K562 (cell line): ENCODE results near the gene OLR1. TPM values are rescaled to one million over a fixed set of nuclear protein-coding genes. Genes with fewer than 3 reads are reported as not detected.

Source experiments
- ATF1 ChIP-seq, 2 experiments: fragments of 450-650 bp in 1 of 2; IDR thresholded peaks; 2 replicates each; pipeline ENCODE4 v1.6.1; 2016; ENCODE audit warnings: missing compliant biosample characterization in 1 of 2, missing genetic modification characterization in 1 of 2
- CREB3L1 ChIP-seq: fragments of 450-650 bp; IDR thresholded peaks from 2 replicates; pipeline ENCODE4 v1.6.1; 2014; ENCODE audit warnings: low read depth, mild to moderate bottlenecking, moderate library complexity, borderline replicate concordance
- ELK1 ChIP-seq: sonication (generic); formaldehyde crosslinking; IDR thresholded peaks from 2 replicates; pipeline ENCODE4 v1.8.1; 2022; ENCODE audit warnings: missing genetic modification reagents
- GTF2A2 ChIP-seq: IDR thresholded peaks from 2 replicates; pipeline ENCODE4 v1.6.1; 2016; ENCODE audit warnings: mild to moderate bottlenecking, missing genetic modification characterization, missing compliant biosample characterization
- HCFC1 ChIP-seq: IDR thresholded peaks from 2 replicates; pipeline ENCODE4 v1.6.1; 2012; ENCODE audit warnings: low read depth, low read length, improper control_type of control experiment
- HMGXB4 ChIP-seq: sonication (generic); formaldehyde crosslinking; IDR thresholded peaks from 2 replicates; pipeline ENCODE4 v1.8.1; 2023; ENCODE audit warnings: mild to moderate bottlenecking, missing genetic modification reagents
- MEF2D ChIP-seq: conservative IDR thresholded peaks from 2 replicates; pipeline ENCODE4 v1.6.1; 2016; ENCODE audit warnings: low read depth, missing genetic modification characterization, missing compliant biosample characterization
- NRF1 ChIP-seq, 2 experiments: fragments of 450-650 bp; IDR thresholded peaks in 1 of 2; conservative IDR thresholded peaks in 1 of 2; 2 replicates each; pipeline ENCODE4 v1.6.1; 2014; ENCODE audit warnings: mild to moderate bottlenecking in 2 of 2
- SAP30 ChIP-seq: fragments of 200-600 bp; sonication (generic); IDR thresholded peaks from 2 replicates; pipeline ENCODE4 v1.6.1; 2012; ENCODE audit warnings: borderline replicate concordance, low read depth, mild to moderate bottlenecking, moderate library complexity, low read length, control low read depth, inconsistent platforms; ENCODE audit not compliant: insufficient read depth, poor library complexity, severe bottlenecking
- SMARCA5 ChIP-seq: fragments of 450-650 bp; IDR thresholded peaks from 2 replicates; pipeline ENCODE4 v1.6.1; 2016
- TAF1 ChIP-seq: IDR thresholded peaks from 2 replicates; pipeline ENCODE4 v1.6.1; 2011; ENCODE audit warnings: mild to moderate bottlenecking, low read length, moderate library complexity; ENCODE audit not compliant: insufficient read depth, control insufficient read depth, severe bottlenecking; ENCODE audit errors: extremely low read depth
- YY1 ChIP-seq, 3 experiments: IDR thresholded peaks; 2 replicates each; pipeline ENCODE4 v1.6.1; 2011; ENCODE audit warnings: low read length in 2 of 3, mild to moderate bottlenecking in 2 of 3, moderate library complexity in 2 of 3, borderline replicate concordance in 1 of 3, control low read depth in 1 of 3, low read depth in 1 of 3; ENCODE audit not compliant: insufficient read depth in 3 of 3, insufficient replicate concordance in 2 of 3, control insufficient read depth in 1 of 3, insufficient read length in 1 of 3; ENCODE audit errors: extremely low read depth in 1 of 3
- ZFX ChIP-seq: sonication (generic); formaldehyde crosslinking; IDR thresholded peaks from 2 replicates; pipeline ENCODE4 v1.8.0; 2022; ENCODE audit warnings: mild to moderate bottlenecking, missing genetic modification reagents, moderate library complexity
- ZNF316 ChIP-seq: fragments of 450-650 bp; IDR thresholded peaks from 2 replicates; pipeline ENCODE4 v1.6.1; 2016
- ZNF445 ChIP-seq: fragments of 250-450 bp; sonication (Bioruptor Pico); IDR thresholded peaks from 2 replicates; pipeline ENCODE4 v1.4.0; 2020; ENCODE audit warnings: low read depth, mild to moderate bottlenecking, moderate library complexity
- ZNF592 ChIP-seq: fragments of 450-650 bp; IDR thresholded peaks from 2 replicates; pipeline ENCODE4 v1.6.1; 2017; ENCODE audit warnings: antibody characterized with exemption, mild to moderate bottlenecking
- polyA plus RNA-seq, 8 experiments: library from polyadenylated mRNA; depleted of rRNA in 4 of 8; stranded (reverse) in 5 of 8; unstranded in 3 of 8; fragments of >200 nt; fragmentation: Nextera tagmentation in 2 of 8; fragmentation: Illumina TruSeq in 1 of 8; extraction: Ambion mirVana in 2 of 8; extraction: Trizol in 1 of 8; gene quantifications; 2 replicates each; pipeline versions ENCODE4 v1.2.1 to v1.2.3, GENCODE V29; 2011 to 2014; ENCODE audit warnings: inconsistent platforms in 1 of 8, missing spikeins in 1 of 8
- total RNA-seq, 7 experiments: library from RNA; depleted of rRNA in 6 of 7; stranded (reverse); fragments of >200 nt in 6 of 7; fragmentation: Illumina TruSeq in 2 of 7; extraction: Trizol in 2 of 7; gene quantifications; 2 replicates each; pipeline versions ENCODE4 v1.2.1 to v1.2.3, GENCODE V29; 2011 to 2021; ENCODE audit warnings: low replicate concordance in 1 of 7

OLR1 gene
- total and polyA plus RNA-seq, 9 of the 15 experiments (the other 6 are each of a cell fraction or from before 2014, with no cell fraction given) = not detected

GRCh38 chr12:10213168-10214135 is 41.5 kb upstream of the OLR1 start (continued):
- TF ChIP-seq YY1 (IDR thresholded peaks at IDR 0.05; ENCODE audit: borderline replicate concordance in 1 of 3, control insufficient read depth in 1 of 3, extremely low read depth in 1 of 3, insufficient read depth in 3 of 3, insufficient read length in 1 of 3, insufficient replicate concordance in 2 of 3, low read depth in 1 of 3, low read length in 2 of 3) (peak in 2 of 3 experiments; percentile 11 to 54), HMGXB4 (CRISPR knock-in tag) (no peak), ZNF316 (peak; percentile 65), GTF2A2 (tag) (no peak), ZNF445 (no peak), SAP30 (peak; percentile 15), ZNF592 (0 out of 2 replicates have a peak, but pooled peaks have one; percentile 11), TAF1 (peak; percentile 43), CREB3L1 (peak; percentile 44; the same call in 1 of the 2 replicates), NRF1 (conservative IDR thresholded peaks at IDR 0.05 in 1 of 2, IDR thresholded peaks at IDR 0.05 in 1 of 2) (peak; percentile 46 to 51; a peak in 3 of 4 replicates), ELK1 (no peak), ATF1 (CRISPR knock-in tag; IDR thresholded peaks at IDR 0.05) (no peak), ATF1 (tag; IDR thresholded peaks at IDR 0.05) (no peak), SMARCA5 (no peak), HCFC1 (0 out of 2 replicates have a peak, but pooled peaks have one; percentile 7), MEF2D (no peak), ZFX (no peak)
